ENCODE data around the gene ANXA6. TPM values are rescaled to one million over a fixed set of nuclear protein-coding genes. Genes with fewer than 3 reads are reported as not detected.
A peak's percentile ranks its signal among the peaks of the same experiment; 100 is the strongest.

Gene ANXA6
- total and polyA plus RNA-seq, 7 experiments from 2014 or later, result 212 to 512 (median 272) TPM

GRCh38 chr5:151182976-151183375 lies 25.4 kb upstream of the ANXA6 start:
- Mint-ChIP-seq H3K36me3 (peaks cover 13 to 71% (median 33%) of the 10 kb centered on the region in 5 donors), H3K27me3 (no peaks in the 10 kb centered on the region), H3K4me1 (peaks cover 8 to 24% (median 17%) of the 10 kb centered on the region in 7 donors), H3K4me3 (no peak overlapping the region), H3K27ac (peak overlapping the region in 1 of 9 donors; percentile 38), H3K9me3 (peaks cover 0 to 3% (median 0%) of the 10 kb centered on the region in 11 donors)
- peaks cover 23 to 94% (median 25%) of the 10 kb centered on the region in 3 experiments for H3K36me3 ChIP-seq (ENCODE audit: control insufficient read depth in 2 of 3, insufficient read depth in 3 of 3, low read length in 3 of 3)
- H3K4me1 ChIP-seq (ENCODE audit: control insufficient read depth in 2 of 2, insufficient read depth in 2 of 2, low read length in 2 of 2), result no peaks in the 10 kb centered on the region
- CTCF ChIA-PET, result interaction anchor here (0.6 to 1.3 kb wide), 5 partner anchors 12 to 112 kb away, joined by 3 to 5 read pairs (median 3); no protein-coding TSS in a partner anchor
- no peak overlapping the region for H3K27ac ChIP-seq (ENCODE audit: low read depth, low read length)
- DNase-seq (no peak), ATAC-seq (no peak)
- H3K27me3 ChIP-seq (ENCODE audit: control insufficient read depth in 2 of 2, insufficient read depth in 2 of 2, low read length in 2 of 2), result no peaks in the 10 kb centered on the region
- POLR2A ChIA-PET, result interaction anchor here (0.5 to 1.2 kb wide), 3 partner anchors 15 to 70 kb away, joined by 4 read pairs; partner anchors contain the start of gene GM2A
- intact Hi-C loops (cut with micrococcal nuclease), result no loop called here
- H3K9me3 ChIP-seq (ENCODE audit: control insufficient read depth in 2 of 3, low read length in 3 of 3), result no peaks in the 10 kb centered on the region
- H3K4me3 ChIP-seq (ENCODE audit: low read length), result no peak overlapping the region

GRCh38 chr5:151182524-151182900 lies 24.9 kb upstream of the ANXA6 start:
- ATAC-seq (no peak), DNase-seq (no peak)
- ChIA-PET CTCF (interaction anchor here (0.6 kb wide), 1 partner anchor 113 kb away, joined by 5 read pairs; no protein-coding TSS in a partner anchor), POLR2A (interaction anchor here (0.5 to 1.5 kb wide), 3 partner anchors 31 to 101 kb away, joined by 3 to 8 read pairs (median 4); no protein-coding TSS in a partner anchor)
- H3K4me3 ChIP-seq (ENCODE audit: low read length), result no peak overlapping the region
- no peaks in the 10 kb centered on the region for H3K27me3 ChIP-seq (ENCODE audit: control insufficient read depth in 2 of 2, insufficient read depth in 2 of 2, low read length in 2 of 2)
- Mint-ChIP-seq H3K4me3 (no peak overlapping the region), H3K4me1 (peaks cover 8 to 27% (median 19%) of the 10 kb centered on the region in 7 donors), H3K36me3 (peaks cover 15 to 70% (median 30%) of the 10 kb centered on the region in 5 donors), H3K27me3 (no peaks in the 10 kb centered on the region), H3K27ac (peak overlapping the region in 6 of 9 donors; percentile 32 to 89 (median 42)), H3K9me3 (peaks cover 0 to 4% (median 0%) of the 10 kb centered on the region in 11 donors)
- intact Hi-C loops (cut with micrococcal nuclease), result no loop called here
- no peak overlapping the region for H3K27ac ChIP-seq (ENCODE audit: low read depth, low read length)
- peaks cover 23 to 93% (median 25%) of the 10 kb centered on the region in 3 experiments for H3K36me3 ChIP-seq (ENCODE audit: control insufficient read depth in 2 of 3, insufficient read depth in 3 of 3, low read length in 3 of 3)
- H3K9me3 ChIP-seq (ENCODE audit: control insufficient read depth in 2 of 3, low read length in 3 of 3), result no peaks in the 10 kb centered on the region
- H3K4me1 ChIP-seq (ENCODE audit: control insufficient read depth in 2 of 2, insufficient read depth in 2 of 2, low read length in 2 of 2), result no peaks in the 10 kb centered on the region

GRCh38 chr5:151181818-151182523 lies 24.4 kb upstream of the ANXA6 start:
- H3K4me1 ChIP-seq (ENCODE audit: control insufficient read depth in 2 of 2, insufficient read depth in 2 of 2, low read length in 2 of 2), result no peaks in the 10 kb centered on the region
- H3K27me3 ChIP-seq (ENCODE audit: control insufficient read depth in 2 of 2, insufficient read depth in 2 of 2, low read length in 2 of 2), result no peaks in the 10 kb centered on the region
- POLR2A ChIA-PET, result interaction anchor here (1.0 to 1.5 kb wide), 2 partner anchors 32 to 100 kb away, joined by 3 to 8 read pairs; no protein-coding TSS in a partner anchor
- H3K9me3 ChIP-seq (ENCODE audit: control insufficient read depth in 2 of 3, low read length in 3 of 3), result no peaks in the 10 kb centered on the region
- no peak overlapping the region for H3K27ac ChIP-seq (ENCODE audit: low read depth, low read length)
- peaks cover 21 to 87% (median 25%) of the 10 kb centered on the region in 3 experiments for H3K36me3 ChIP-seq (ENCODE audit: control insufficient read depth in 2 of 3, insufficient read depth in 3 of 3, low read length in 3 of 3)
- Mint-ChIP-seq H3K4me1 (peaks cover 8 to 26% (median 16%) of the 10 kb centered on the region in 7 donors), H3K27me3 (no peaks in the 10 kb centered on the region), H3K27ac (peak overlapping the region in 8 of 9 donors; percentile 18 to 89 (median 46)), H3K4me3 (no peak overlapping the region), H3K9me3 (peaks cover 0 to 4% (median 0%) of the 10 kb centered on the region in 11 donors), H3K36me3 (peaks cover 15 to 68% (median 28%) of the 10 kb centered on the region in 5 donors)
- ATAC-seq (no peak), DNase-seq (no peak)
- intact Hi-C loops (cut with micrococcal nuclease), result no loop called here
- CTCF ChIA-PET, result interaction anchor here (1.4 kb wide), 1 partner anchor 56 kb away, joined by 3 read pairs; no protein-coding TSS in a partner anchor
- H3K4me3 ChIP-seq (ENCODE audit: low read length), result no peak overlapping the region

DNA sequence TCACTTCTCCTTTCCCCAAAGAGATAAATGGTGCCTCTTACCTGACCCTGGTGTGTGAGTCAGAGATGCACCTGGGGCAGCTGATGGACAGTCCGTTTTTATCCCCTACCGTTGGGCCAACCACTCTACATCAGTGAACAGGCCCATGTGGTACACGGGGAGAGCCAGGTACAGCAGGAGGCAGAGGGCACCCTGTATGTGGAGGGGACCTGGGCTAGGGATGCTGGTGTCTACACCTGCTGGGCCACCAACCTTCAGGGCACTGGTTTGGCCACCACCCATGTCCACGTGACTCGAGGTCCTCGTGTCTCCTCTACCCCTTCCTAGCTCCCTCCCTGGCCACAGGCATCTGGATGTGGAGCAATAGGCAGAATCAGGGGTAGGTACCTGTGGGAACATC lies 22.7 kb upstream of the ANXA6 start:
- DNase-seq (no peak), ATAC-seq (no peak)
- POLR2A ChIA-PET, result interaction anchor here (1.5 kb wide), 1 partner anchor 68 kb away, joined by 4 read pairs; no protein-coding TSS in a partner anchor
- peaks cover 5 to 25% (median 11%) of the 10 kb centered on the region in 7 donors for H3K4me1 Mint-ChIP-seq
- H3K9me3 Mint-ChIP-seq, result peaks cover 0 to 4% (median 0%) of the 10 kb centered on the region in 11 donors
- no peaks in the 10 kb centered on the region for H3K4me1 ChIP-seq (ENCODE audit: control insufficient read depth in 2 of 2, insufficient read depth in 2 of 2, low read length in 2 of 2)
- H3K9me3 ChIP-seq (ENCODE audit: control insufficient read depth in 2 of 3, low read length in 3 of 3), result no peaks in the 10 kb centered on the region
- CTCF ChIA-PET, result no interaction called here
- no peaks in the 10 kb centered on the region for H3K27me3 ChIP-seq (ENCODE audit: control insufficient read depth in 2 of 2, insufficient read depth in 2 of 2, low read length in 2 of 2)
- peaks cover 15 to 72% (median 16%) of the 10 kb centered on the region in 3 experiments for H3K36me3 ChIP-seq (ENCODE audit: control insufficient read depth in 2 of 3, insufficient read depth in 3 of 3, low read length in 3 of 3)
- peaks cover 10 to 53% (median 17%) of the 10 kb centered on the region in 5 donors for H3K36me3 Mint-ChIP-seq
- H3K4me3 ChIP-seq (ENCODE audit: low read length), result no peak overlapping the region
- intact Hi-C loops (cut with micrococcal nuclease), result no loop called here
- H3K4me3 Mint-ChIP-seq, result no peak overlapping the region
- H3K27ac Mint-ChIP-seq, result peak overlapping the region in 6 of 9 donors; percentile 58 to 81 (median 70)
- no peaks in the 10 kb centered on the region for H3K27me3 Mint-ChIP-seq
- no peak overlapping the region for H3K27ac ChIP-seq (ENCODE audit: low read depth, low read length)

- Histone ChIP-seq H3K4me3 (ENCODE audit: low read length) (no peak overlapping the region), H3K9me3 (ENCODE audit: control insufficient read depth in 2 of 3, low read length in 3 of 3) (no peaks in the 10 kb centered on the region), H3K27me3 (ENCODE audit: control insufficient read depth in 2 of 2, insufficient read depth in 2 of 2, low read length in 2 of 2) (no peaks in the 10 kb centered on the region), H3K27ac (ENCODE audit: low read depth, low read length) (no peak overlapping the region), H3K4me1 (ENCODE audit: control insufficient read depth in 2 of 2, insufficient read depth in 2 of 2, low read length in 2 of 2) (no peaks in the 10 kb centered on the region), H3K36me3 (ENCODE audit: control insufficient read depth in 2 of 3, insufficient read depth in 3 of 3, low read length in 3 of 3) (peaks cover 12 to 67% (median 15%) of the 10 kb centered on the region in 3 experiments)
- intact Hi-C loops (cut with micrococcal nuclease), result loop anchor here in 1 of 2 donors (5.0 kb wide), 1 partner anchor 33 kb away; no protein-coding TSS in a partner anchor
- H3K27me3 Mint-ChIP-seq, result no peaks in the 10 kb centered on the region
- DNase-seq (no peak), ATAC-seq (no peak)
- CTCF ChIA-PET, result interaction anchor here (0.6 kb wide), 2 partner anchors 9 to 44 kb away, joined by 3 read pairs; no protein-coding TSS in a partner anchor
- POLR2A ChIA-PET, result interaction anchor here (0.6 to 1.5 kb wide), 3 partner anchors 34 to 68 kb away, joined by 3 to 6 read pairs (median 4); no protein-coding TSS in a partner anchor
- peaks cover 5 to 25% (median 11%) of the 10 kb centered on the region in 7 donors for H3K4me1 Mint-ChIP-seq
- H3K27ac Mint-ChIP-seq, result peak overlapping the region in 8 of 9 donors; percentile 51 to 85 (median 66)
- peaks cover 11 to 52% (median 18%) of the 10 kb centered on the region in 5 donors for H3K36me3 Mint-ChIP-seq
- peaks cover 0 to 4% (median 0%) of the 10 kb centered on the region in 11 donors for H3K9me3 Mint-ChIP-seq
- H3K4me3 Mint-ChIP-seq, result no peak overlapping the region
Measured at GRCh38 chr5:151179489-151179840, 21.9 kb upstream of the ANXA6 start.

DNA sequence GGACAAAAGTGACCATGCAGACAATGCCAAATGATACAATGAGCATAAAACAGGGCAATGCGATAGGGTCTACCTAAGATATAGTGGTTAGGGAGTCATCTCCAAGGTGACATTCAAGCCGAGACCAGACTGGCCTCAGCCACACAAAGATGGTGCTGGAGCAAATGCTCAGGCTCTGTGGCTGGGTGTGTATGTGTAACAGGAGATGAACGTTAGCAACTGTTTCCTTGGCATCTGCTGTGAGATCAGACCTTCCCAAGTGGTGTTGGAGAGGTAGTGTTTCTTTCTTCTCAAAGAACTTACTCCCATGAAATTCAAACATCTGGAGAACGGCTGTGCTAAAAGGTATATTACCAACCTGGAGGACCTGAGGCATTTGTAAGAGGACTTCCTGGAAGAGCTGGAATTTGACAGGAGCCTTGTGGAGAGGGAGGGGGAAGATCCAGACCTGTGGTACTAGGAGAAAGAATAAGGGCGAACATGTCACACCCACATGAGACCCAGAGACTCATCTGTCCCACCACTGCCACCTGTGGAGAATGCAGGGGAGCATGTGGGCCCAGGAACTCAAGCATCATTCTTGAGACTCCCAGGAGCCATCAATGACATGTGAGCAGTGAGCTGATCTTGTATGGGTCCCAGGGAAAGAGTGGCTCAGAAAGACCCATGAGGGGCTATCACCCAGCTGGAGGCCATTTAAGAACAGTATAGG lies 21.4 kb upstream of the ANXA6 start:
- peaks cover 0 to 4% (median 0%) of the 10 kb centered on the region in 11 donors for H3K9me3 Mint-ChIP-seq
- Histone ChIP-seq H3K4me1 (ENCODE audit: control insufficient read depth in 2 of 2, insufficient read depth in 2 of 2, low read length in 2 of 2) (no peaks in the 10 kb centered on the region), H3K27me3 (ENCODE audit: control insufficient read depth in 2 of 2, insufficient read depth in 2 of 2, low read length in 2 of 2) (no peaks in the 10 kb centered on the region), H3K36me3 (ENCODE audit: control insufficient read depth in 2 of 3, insufficient read depth in 3 of 3, low read length in 3 of 3) (peaks cover 9 to 62% (median 12%) of the 10 kb centered on the region in 3 experiments), H3K27ac (ENCODE audit: low read depth, low read length) (no peak overlapping the region), H3K4me3 (ENCODE audit: low read length) (no peak overlapping the region), H3K9me3 (ENCODE audit: control insufficient read depth in 2 of 3, low read length in 3 of 3) (no peaks in the 10 kb centered on the region)
- H3K27ac Mint-ChIP-seq, result peak overlapping the region in 8 of 9 donors; percentile 27 to 85 (median 50)
- no peak for ATAC-seq
- no peak for DNase-seq
- intact Hi-C loops (cut with micrococcal nuclease), result loop anchor here in 1 of 2 donors (5.0 kb wide), 1 partner anchor 33 kb away; no protein-coding TSS in a partner anchor
- POLR2A ChIA-PET, result interaction anchor here (0.6 to 1.5 kb wide), 4 partner anchors 35 to 67 kb away, joined by 3 to 6 read pairs (median 4); no protein-coding TSS in a partner anchor
- no peak overlapping the region for H3K4me3 Mint-ChIP-seq
- CTCF ChIA-PET, result interaction anchor here (0.6 kb wide), 2 partner anchors 9 to 44 kb away, joined by 3 read pairs; no protein-coding TSS in a partner anchor
- no peaks in the 10 kb centered on the region for H3K27me3 Mint-ChIP-seq
- peaks cover 7 to 29% (median 12%) of the 10 kb centered on the region in 7 donors for H3K4me1 Mint-ChIP-seq
- peaks cover 11 to 53% (median 22%) of the 10 kb centered on the region in 5 donors for H3K36me3 Mint-ChIP-seq

Measured in naive thymus-derived CD4-positive, alpha-beta T cell (primary cell).